GM03348 (cell line): ENCODE measurements around the gene PIGR.

Experiments used
- DNase-seq: peaks from one replicate; pipeline ENCODE4 v3.0.0; 2012; ENCODE audit warnings: low spot score

Gene PIGR, protein sequence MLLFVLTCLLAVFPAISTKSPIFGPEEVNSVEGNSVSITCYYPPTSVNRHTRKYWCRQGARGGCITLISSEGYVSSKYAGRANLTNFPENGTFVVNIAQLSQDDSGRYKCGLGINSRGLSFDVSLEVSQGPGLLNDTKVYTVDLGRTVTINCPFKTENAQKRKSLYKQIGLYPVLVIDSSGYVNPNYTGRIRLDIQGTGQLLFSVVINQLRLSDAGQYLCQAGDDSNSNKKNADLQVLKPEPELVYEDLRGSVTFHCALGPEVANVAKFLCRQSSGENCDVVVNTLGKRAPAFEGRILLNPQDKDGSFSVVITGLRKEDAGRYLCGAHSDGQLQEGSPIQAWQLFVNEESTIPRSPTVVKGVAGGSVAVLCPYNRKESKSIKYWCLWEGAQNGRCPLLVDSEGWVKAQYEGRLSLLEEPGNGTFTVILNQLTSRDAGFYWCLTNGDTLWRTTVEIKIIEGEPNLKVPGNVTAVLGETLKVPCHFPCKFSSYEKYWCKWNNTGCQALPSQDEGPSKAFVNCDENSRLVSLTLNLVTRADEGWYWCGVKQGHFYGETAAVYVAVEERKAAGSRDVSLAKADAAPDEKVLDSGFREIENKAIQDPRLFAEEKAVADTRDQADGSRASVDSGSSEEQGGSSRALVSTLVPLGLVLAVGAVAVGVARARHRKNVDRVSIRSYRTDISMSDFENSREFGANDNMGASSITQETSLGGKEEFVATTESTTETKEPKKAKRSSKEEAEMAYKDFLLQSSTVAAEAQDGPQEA

DNA sequence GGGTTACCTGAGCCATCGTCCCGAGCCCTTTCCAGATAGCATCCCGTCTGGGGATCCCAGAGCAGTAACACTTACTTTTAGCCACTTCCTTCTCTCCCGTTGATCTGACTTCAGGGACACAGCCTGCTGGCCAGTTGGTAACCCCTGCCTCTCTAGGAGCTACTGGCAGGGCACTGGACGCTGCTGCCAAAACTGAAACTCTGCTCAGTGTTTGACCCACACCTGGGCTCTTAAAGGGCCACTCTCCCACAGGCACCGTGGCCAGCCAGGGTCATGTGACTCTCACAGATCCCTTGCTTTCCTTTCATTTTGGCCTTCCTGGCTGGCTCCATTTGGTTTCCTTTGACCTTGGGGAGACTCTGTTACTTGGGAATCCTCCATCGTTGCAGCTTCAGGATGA lies at the start of gene PIGR:
PIGR (minus strand) TSS at position 206 of the 400 bp plus-strand sequence. CDS start 5,935 bp downstream, outside the sequence.
- no peak for DNase-seq

DNA sequence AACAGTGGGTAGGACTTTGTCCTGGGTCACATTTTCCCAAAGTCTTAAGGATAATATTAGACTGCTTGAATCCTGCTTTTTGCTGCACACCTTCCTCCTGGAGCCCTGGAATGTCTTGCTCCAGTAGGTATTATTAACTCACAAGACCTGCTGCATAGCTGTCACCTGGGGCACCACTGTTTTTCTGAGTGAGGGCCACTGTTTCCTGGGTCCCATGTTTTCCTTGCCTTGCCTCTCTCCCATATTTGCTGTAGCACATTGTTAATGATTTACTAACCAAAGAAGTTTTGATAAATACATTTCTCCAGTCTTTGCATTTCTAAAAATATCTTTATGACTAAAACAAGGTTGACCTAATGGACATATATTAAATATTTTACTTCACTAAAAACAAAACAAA lies 46.5 kb upstream of the PIGR start:
- no peak for DNase-seq

DNA sequence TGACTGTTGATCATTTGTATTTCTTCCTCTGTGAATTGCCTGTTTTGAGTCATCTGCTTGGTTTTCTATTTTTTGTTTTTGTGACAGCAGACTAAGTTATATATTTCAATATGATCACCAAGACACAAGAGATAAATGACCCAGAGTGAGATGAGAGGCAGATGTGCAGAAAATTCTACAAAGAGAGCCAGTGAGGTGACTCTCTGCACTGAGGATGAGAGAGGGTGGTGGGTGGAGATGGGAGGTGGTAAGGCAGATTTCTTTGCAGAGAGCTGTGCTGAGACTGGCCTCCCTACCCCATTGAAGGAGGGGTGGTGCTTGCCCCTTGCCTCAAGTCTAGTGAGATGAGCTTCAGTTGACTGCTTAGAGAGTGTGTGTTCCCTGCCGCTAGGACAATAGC lies 41.6 kb upstream of the PIGR start:
- DNase-seq, result no peak

DNA sequence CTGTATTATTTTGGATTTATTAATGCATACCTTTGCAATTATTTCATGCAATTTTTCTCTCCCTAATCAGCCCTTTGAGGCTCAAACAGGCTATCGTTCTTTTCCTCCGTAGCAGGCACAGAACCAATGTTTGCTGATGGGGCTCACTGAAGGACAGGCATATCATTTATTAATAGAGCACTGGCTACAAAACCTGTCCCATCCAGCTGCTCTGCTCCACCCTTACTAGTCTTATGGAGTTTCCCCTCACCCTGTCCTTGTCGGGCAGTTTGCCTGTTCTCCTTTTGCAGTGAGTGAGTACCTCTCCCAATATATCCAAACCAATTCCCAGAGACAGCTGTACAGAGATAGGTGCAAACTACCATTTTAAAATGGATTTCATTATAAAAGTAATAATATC lies 40.6 kb upstream of the PIGR start:
- no peak for DNase-seq

DNA sequence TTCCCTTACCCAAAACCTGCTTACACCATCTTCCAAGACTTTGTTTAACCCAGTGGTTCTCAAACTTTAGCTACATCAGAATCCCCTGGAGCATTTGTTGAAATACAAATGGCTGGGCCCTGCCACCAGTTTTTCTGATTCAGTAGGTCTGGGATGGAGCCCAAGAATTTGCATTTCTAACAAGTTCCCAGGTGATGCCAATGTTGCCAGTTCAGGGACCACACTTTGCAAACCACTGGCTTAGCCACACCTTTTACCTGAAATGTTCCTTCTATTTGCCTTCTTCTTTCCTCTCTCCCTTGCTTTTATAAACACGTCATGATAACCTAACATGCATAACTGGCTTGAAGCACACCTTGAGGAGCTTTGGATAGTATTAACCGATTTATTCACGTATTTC lies 40.1 kb upstream of the PIGR start:
- DNase-seq, result no peak

DNA sequence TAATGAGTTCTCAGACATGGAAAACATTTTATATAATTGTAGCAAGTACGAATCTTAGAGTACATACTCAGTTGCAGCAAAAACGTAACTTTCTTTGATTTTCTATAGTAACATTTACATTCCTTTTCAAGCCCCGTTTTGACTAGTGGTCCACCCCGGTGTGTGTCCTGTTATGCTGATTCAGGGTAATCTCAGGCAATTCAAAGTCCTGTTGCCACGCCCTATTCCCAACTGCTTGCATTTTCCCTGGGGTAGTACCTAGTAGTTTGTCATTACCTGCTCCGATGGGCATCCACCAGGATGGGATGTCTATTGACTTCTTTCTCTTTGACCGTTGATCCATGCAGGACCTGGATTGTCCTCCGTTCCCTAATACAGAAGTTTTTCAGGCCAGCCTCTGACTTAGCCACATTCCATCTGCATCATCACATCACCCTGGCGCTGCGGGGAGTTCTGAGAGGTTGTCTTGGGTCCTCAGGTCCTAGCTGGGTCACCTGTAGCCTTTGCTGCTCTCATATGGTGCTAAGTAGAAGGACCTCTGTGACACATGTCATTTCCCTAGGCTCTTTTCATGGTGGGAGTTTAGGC lies 39.0 kb upstream of the PIGR start:
- no peak for DNase-seq

DNA sequence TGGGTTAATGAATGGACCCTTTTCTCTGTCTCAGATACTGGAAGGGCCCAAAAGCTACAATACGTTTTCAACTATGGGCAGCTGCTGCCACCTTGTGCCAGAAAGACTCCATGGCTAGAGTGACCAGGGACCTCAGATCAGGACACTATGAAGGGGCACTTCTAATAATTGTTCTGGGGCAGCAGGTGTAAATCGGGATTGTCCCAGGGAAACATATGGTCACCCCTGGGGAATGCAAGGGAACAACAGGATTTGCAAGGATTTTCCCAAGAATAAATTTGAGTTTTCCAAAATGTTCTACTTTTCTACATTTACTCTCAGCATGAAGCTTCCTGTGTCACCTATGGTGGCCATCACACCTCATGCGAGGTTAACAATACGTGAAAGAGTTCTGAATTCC lies 36.0 kb upstream of the PIGR start:
- DNase-seq, result peak; percentile 80

DNA sequence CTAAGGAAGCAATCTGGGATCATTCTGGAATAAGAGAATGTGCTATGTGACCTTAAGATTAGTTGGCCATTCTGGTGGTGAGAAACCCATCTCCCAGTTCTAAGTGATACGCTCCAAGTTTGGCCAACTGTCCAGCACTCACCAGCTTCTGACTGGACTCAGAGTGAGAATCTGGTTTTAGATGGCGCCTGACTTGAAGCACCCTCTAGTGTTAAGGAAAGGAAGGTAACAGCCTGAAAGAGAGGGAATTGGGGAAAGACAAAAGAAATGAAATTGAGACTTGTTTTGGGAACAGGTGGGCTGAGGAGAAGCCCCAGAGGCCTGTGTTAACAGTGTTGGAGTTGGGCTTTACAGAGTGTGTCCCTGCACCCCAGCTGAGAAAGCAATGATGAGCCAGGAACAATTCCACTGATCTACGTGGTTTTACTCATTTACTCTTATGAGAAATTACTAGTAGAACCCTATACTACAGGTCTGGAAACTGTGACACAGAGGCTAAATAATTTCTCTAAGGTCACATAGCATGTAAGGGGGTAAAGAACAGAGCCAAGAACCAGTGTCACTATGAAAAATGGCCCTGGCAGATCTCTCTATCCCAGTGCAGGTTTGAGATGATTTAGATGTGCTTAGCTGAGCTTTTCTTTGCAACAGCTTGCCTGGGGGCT lies 33.2 kb upstream of the PIGR start:
- DNase-seq, result peak; percentile 51

DNA sequence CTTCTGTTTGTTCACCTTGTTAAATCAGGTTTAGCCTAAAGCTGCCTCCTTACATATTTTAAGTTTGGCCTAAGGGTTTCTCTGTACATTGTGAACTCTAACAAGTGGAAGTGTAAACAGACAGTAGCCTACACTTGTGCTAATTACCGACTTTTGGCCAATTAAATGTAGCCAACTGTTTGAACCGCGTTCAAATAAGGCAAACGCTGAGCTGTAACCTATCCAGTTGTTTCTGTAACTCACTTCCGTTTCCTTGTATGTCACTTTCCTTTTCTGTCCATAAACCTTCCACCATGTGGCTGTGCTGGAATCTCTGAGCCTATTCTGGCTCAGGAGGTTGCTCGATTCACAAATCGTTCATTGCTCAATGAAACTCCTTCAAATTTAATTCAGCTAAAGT lies 32.0 kb upstream of the PIGR start:
- no peak for DNase-seq

DNA sequence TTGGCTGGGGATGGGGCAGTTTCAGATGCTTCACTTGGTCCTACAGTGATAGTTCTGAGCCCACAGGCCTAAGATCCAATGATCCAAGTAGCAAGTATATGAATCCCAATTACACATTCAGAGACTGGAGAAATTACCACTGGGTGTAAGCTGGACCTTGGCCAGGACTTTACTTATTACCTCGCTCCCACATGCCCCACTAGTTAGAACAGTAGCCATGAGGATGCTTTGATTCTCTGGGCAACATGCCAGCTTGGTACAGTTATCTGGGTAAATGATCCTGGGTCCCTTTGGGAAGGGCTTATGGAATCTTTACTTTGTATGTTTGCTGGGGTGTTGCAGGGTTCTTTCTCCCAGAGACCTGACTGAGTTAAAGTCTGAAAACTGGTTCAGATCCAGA lies 29.0 kb upstream of the PIGR start:
- DNase-seq, result no peak

DNA sequence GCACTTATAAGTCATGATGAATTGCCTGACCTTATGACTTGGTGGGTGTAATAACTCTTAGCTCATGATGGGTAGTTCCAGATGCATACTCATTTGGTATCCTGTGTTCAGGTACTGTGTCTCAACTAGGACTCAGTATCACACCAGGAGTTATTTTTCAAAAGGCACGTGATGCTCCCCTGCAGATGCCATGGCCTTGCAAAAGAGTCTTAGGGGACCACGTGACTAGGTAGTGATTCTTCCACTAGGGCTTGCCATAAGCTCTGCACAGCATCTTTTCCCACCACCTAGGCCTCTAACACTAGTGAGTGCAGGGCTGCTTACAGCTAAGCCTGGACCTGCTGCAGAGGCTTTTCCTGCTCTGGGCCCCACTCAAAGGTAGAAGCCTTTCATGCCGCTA lies 27.9 kb upstream of the PIGR start:
- DNase-seq, result no peak

DNA sequence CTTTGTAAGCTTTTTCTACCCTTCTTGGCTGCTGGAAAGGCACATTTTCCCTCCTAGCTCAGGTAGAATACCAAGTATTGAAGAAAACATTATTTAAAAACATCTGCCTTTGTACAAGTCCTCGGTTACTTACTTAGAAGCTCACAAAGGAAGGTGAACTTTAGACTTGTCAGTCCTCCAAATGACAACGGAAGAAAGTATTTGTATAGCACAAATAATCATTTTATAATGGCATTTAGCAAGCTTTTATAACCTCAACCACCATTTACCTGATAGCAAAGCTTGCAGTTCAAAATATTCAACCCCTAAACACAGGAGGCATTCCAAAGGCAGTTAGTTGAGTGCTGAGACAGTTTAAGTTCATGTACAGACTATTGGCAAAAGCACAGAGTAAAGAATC lies 26.5 kb upstream of the PIGR start:
- no peak for DNase-seq

DNA sequence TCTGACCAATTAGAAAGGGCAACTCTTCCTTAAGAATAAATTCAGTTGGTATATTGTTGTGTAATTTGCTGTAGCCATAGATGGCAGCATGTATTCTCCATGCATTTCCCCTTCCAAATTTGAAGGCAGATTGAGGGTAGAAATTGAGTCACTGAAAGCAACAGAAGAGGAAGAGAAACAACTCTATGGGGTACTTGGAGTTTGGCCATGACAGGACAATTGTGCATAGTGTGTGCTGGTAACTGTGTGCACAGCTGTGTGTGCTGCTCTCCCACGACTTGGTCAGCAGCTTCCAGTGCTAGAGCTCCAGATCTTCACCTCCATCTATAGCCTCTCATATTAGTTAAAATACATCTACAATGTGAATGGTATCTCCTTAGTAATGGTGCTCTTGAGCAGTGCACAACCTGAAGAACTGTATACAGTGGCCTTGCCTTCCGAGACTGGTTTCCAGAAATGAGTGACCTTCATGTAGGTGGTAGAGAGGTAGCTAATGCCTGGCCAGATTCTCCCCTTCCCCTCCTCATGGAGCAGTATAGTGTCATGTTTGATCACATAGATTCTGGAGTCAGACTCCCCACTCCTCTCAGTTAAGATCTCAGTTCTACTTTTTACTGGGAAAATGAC lies 24.9 kb upstream of the PIGR start:
- no peak for DNase-seq

DNA sequence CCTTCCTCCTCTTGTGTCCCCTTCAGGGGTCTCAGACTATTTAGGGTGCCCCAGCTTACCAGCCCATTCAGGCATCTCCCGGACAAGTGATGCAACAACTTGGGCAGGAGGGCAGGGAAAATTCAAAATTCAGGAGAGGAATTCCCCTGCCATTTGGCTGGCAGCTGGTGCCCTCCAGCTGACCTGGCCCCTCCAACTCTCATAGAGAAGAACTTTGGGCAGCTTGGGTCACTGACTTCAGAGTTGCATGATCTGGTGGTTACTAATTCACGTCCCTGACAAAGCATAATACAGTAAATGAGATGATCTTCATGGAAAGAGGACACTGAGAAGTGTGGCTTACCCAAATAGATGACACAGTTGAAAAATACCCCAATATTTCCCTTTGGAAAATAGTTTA lies 24.2 kb upstream of the PIGR start, which contains the start of gene FCAMR:
FCAMR (minus strand) TSS at position 15 of the 400 bp plus-strand sequence. CDS start 335 bp downstream, outside the sequence.
- no peak for DNase-seq

DNA sequence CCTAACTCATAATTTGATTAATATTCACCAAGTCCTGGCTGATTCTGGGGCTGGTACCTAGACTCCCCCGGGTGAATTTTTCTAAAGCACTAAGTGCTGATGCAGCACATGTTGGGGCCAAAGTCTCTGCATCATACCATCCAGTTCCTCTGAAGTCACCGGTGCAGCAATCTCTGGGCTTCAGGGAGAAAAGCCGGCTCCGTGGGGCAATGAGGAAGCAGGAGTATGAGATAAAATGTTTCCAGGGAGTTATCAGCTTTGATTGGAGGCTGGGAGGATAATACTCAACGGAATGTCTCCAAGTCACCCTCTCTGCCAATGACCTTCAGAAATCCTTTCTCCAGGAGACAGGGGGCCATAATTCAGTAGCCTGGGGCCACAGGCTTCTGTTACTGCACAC lies 22.8 kb upstream of the PIGR start:
- DNase-seq, result no peak

DNA sequence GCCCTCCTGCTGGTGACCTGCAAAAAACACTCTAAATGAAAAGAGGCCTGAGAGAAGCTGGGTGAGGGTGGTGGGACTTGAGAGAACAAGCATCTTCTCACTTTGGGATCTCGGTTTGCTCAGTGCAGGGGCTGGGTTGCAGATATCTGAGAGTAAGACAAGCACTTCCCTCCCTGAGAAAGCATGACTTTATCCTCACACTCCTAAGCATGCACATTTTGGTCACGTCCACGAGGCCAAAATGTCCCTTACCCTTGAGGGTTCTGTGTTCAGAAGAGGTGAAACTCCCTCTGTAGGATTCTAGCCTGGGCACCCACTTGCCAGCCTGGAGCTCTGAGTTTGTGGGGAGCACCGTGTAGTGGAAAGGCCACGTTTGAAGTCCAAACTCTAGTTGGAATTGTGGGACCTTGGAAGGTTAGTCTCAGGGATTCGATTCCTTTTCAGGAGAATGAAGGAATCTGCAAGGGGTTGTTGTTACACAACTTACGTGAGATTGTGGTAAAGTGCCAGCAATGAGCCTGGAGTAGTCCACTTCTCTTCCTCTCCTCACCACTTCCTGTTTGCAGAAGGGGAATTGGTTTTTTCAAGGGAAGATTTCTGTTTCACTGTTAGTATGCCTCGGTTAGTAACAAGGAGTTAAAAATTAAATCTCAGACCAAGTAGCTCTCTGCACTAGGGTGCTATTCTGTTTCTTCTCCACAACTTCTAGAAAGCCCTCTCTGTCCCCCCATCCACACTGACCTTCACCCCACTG lies 21.0 kb upstream of the PIGR start:
- DNase-seq, result peak; percentile 51

DNA sequence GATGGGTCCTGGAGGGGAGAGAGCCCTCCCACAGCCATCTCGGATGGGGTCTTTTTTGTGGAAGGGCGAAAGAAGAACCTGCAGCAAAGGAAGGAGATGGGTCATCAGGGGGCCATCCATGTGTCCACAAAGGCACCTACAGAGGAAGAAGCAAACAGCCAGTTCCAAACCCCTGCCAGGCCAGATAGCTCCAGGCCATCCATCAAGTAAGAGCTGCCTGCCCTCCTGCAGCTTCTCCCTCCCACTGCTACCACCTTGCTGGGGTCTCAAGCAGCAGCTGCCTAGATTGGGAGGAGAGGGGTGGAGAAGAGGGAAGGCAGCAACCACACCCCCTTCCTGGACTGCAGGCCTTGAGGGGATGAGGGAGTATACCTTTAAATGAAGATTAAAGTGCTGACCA lies 19.5 kb upstream of the PIGR start:
- no peak for DNase-seq

DNA sequence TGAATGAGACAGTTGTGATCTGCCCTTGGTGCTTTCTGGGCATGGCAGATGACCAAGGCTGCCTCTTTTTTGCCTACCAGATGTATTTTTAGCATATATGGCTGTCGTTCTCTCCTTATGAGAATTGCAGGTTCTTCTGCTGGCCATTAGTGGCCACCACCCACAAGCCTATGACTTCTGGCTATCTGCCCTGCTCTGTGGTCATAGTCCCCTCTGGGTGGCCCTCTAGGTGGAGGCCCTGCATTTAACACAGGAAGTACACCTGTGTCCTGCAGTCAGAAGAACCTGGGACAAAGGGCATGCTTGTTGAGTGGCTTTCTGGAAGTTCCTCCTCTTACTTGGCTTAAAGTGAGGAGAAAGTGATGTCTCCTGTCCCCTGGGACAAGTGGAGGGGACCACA lies 17.5 kb upstream of the PIGR start:
- DNase-seq, result no peak

DNA sequence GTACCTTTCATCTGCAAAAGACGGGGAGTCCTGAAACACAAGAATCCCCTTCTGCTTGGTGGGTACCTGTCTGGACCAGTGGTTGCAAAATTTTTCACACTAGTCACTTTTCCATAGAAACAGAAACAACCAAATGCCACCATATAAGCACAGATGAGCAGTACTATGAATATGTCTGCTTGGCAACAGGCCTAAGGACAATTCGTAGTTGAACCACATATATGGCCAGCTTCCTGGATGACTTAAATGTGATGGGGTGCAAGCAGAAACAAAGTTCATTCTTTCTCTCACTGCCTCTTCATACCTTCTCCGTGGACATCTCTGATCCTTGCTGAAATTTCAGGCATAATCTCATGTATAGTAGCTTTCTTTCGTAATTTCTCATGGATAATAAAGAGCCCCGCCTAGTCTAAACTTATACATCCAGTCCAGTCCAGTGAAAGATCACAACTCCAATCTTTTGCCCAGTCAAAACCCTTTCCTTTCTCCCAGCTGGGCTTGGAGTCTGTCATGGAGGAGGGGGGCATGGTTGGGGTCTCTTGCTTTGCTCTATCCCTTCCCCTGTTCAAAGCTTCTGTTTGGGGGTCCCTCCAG lies 16.9 kb upstream of the PIGR start:
- DNase-seq, result no peak

DNA sequence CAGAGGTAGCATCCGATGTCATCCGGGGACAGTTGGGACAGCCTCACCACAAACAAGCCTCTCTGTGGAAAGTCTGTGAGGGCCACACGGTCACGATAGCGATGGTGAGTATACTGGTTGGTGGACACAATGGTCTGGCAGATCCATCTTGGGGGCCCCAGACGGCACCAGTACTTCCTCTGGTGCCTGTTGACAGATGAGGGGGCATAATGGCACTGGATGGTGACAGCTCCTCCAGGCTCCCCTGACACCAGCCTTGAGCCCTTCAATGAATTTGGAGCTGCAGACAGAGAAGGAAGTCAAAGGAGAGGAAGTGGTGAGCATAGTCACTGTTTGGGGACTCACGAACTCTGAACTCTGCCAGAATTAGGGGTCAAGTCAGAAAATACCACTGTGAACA lies 16.0 kb upstream of the PIGR start:
- DNase-seq, result no peak

DNA sequence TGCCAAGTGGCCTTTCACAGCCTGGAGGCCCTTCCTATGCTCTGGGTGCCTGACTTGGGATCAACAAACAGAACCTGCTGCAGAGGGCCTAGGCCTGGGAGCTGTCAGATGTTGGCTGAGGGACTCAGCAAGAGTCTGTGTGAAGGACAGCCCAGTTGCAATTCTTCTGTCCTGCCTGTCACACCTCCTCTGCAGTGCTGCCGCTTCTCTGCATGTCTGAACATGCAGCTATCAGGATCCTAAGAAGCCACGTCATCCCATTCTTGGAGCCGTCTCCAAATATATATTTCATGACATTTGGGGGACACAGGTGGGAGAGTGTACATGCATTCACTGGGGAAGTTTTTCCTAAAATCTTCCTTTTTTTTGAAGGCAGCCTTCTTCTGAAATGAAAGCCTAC lies 15.4 kb upstream of the PIGR start:
- DNase-seq, result no peak
